ENCODE data around the gene UBALD1. TPM values are rescaled to one million over a fixed set of nuclear protein-coding genes. Genes with fewer than 3 reads are reported as not detected.

The UBALD1 gene
- total RNA-seq, 2 donors from 2014 or later: 46.8 to 49.6 TPM

DNA sequence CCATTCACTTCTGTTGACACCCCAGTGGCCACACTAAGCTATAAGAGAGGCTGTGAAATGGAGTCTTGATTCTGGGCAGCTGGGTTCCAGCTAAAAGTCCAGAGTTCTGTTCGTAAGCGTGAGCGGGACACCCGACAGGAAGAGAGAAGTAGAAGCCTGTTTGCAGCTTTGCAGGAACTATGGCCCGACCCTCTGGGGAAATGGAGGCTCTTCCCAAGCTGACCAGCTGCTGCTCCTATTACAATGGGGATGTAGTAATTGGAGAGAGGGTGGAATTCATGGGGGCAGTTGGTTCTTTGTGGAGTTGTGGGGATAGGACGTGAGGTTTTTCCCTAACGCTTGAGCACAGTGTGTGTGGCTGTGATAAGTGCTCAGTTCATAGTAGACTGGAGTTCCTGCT is 28.4 kb downstream of the UBALD1 start:
- H3K4me1 ChIP-seq (ENCODE audit: control insufficient read depth, insufficient read depth, low read length): no peaks in the 10 kb centered on the region
- no peak overlapping the region for H3K4me3 ChIP-seq (ENCODE audit: low read length)
- peaks cover 4% of the 10 kb centered on the region for H3K4me1 Mint-ChIP-seq
- no peak overlapping the region for H3K27ac Mint-ChIP-seq
- no peaks in the 10 kb centered on the region for H3K36me3 ChIP-seq (ENCODE audit: control insufficient read depth, insufficient read depth, low read length)
- peaks cover 6% of the 10 kb centered on the region for H3K27me3 Mint-ChIP-seq (ENCODE audit: insufficient read depth)
- H3K9me3 ChIP-seq (ENCODE audit: control insufficient read depth, low read length): peaks cover 10% of the 10 kb centered on the region
- no peak overlapping the region for H3K4me3 Mint-ChIP-seq
- peaks cover 16% of the 10 kb centered on the region for H3K9me3 Mint-ChIP-seq
- no peaks in the 10 kb centered on the region for H3K27me3 ChIP-seq (ENCODE audit: control insufficient read depth, insufficient read depth, low read length, poor library complexity, severe bottlenecking)
- peak overlapping the region; percentile 30 for H3K27ac ChIP-seq (ENCODE audit: low read depth, low read length)
- H3K9ac ChIP-seq (ENCODE audit: extremely low read depth, low read length, poor library complexity, severe bottlenecking): no peak overlapping the region
- peak; percentile 40 for DNase-seq
- TF ChIP-seq, protein P1, sequence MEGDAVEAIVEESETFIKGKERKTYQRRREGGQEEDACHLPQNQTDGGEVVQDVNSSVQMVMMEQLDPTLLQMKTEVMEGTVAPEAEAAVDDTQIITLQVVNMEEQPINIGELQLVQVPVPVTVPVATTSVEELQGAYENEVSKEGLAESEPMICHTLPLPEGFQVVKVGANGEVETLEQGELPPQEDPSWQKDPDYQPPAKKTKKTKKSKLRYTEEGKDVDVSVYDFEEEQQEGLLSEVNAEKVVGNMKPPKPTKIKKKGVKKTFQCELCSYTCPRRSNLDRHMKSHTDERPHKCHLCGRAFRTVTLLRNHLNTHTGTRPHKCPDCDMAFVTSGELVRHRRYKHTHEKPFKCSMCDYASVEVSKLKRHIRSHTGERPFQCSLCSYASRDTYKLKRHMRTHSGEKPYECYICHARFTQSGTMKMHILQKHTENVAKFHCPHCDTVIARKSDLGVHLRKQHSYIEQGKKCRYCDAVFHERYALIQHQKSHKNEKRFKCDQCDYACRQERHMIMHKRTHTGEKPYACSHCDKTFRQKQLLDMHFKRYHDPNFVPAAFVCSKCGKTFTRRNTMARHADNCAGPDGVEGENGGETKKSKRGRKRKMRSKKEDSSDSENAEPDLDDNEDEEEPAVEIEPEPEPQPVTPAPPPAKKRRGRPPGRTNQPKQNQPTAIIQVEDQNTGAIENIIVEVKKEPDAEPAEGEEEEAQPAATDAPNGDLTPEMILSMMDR (conservative IDR thresholded peaks at IDR 0.05): no peak
- no peaks in the 10 kb centered on the region for H3K36me3 Mint-ChIP-seq (ENCODE audit: low read depth)
- WGBS, 2 experiments (ENCODE audit: insufficient coverage in 1 of 2, insufficient read length in 1 of 2): 94 to 95% methylated on average over 4 to 7 of the region's 7 CpGs

- TF ChIP-seq, protein P1 (conservative IDR thresholded peaks at IDR 0.05): no peak
- H3K27ac ChIP-seq (ENCODE audit: low read depth, low read length): no peak overlapping the region
- H3K4me3 ChIP-seq (ENCODE audit: low read length): no peak overlapping the region
- no peaks in the 10 kb centered on the region for H3K27me3 ChIP-seq (ENCODE audit: control insufficient read depth, insufficient read depth, low read length, poor library complexity, severe bottlenecking)
- Mint-ChIP-seq H3K27me3 (ENCODE audit: insufficient read depth) (peaks cover 4% of the 10 kb centered on the region), H3K4me1 (peaks cover 4% of the 10 kb centered on the region), H3K36me3 (ENCODE audit: low read depth) (no peaks in the 10 kb centered on the region), H3K4me3 (no peak overlapping the region), H3K27ac (no peak overlapping the region), H3K9me3 (peaks cover 13% of the 10 kb centered on the region)
- H3K36me3 ChIP-seq (ENCODE audit: control insufficient read depth, insufficient read depth, low read length): no peaks in the 10 kb centered on the region
- H3K9me3 ChIP-seq (ENCODE audit: control insufficient read depth, low read length): peaks cover 10% of the 10 kb centered on the region
- no peaks in the 10 kb centered on the region for H3K4me1 ChIP-seq (ENCODE audit: control insufficient read depth, insufficient read depth, low read length)
- 94 to 100% methylated on average over 3 to 4 of the region's 4 CpGs for WGBS, 2 experiments (ENCODE audit: insufficient coverage in 1 of 2, insufficient read length in 1 of 2)
- peak; percentile 26 for DNase-seq
- H3K9ac ChIP-seq (ENCODE audit: extremely low read depth, low read length, poor library complexity, severe bottlenecking): no peak overlapping the region
Measured at GRCh38 chr16:4583906-4584305, 30.8 kb downstream of the UBALD1 start.

GRCh38 chr16:4580250-4580649 is 34.4 kb downstream of the UBALD1 start:
- no peaks in the 10 kb centered on the region for H3K4me1 Mint-ChIP-seq
- TF ChIP-seq, protein P1 (conservative IDR thresholded peaks at IDR 0.05): no peak
- H3K4me3 Mint-ChIP-seq: no peak overlapping the region
- no peaks in the 10 kb centered on the region for H3K36me3 ChIP-seq (ENCODE audit: control insufficient read depth, insufficient read depth, low read length)
- H3K36me3 Mint-ChIP-seq (ENCODE audit: low read depth): no peaks in the 10 kb centered on the region
- no peaks in the 10 kb centered on the region for H3K27me3 Mint-ChIP-seq (ENCODE audit: insufficient read depth)
- no peak for DNase-seq
- H3K4me3 ChIP-seq (ENCODE audit: low read length): no peak overlapping the region
- no peak overlapping the region for H3K27ac Mint-ChIP-seq
- WGBS, 2 experiments (ENCODE audit: insufficient coverage in 1 of 2, insufficient read length in 1 of 2): 80 to 100% methylated on average over 1 to 5 of the region's 6 CpGs
- no peaks in the 10 kb centered on the region for H3K27me3 ChIP-seq (ENCODE audit: control insufficient read depth, insufficient read depth, low read length, poor library complexity, severe bottlenecking)
- no peaks in the 10 kb centered on the region for H3K9me3 ChIP-seq (ENCODE audit: control insufficient read depth, low read length)
- H3K27ac ChIP-seq (ENCODE audit: low read depth, low read length): no peak overlapping the region
- H3K4me1 ChIP-seq (ENCODE audit: control insufficient read depth, insufficient read depth, low read length): no peaks in the 10 kb centered on the region
- H3K9me3 Mint-ChIP-seq: no peaks in the 10 kb centered on the region
- no peak overlapping the region for H3K9ac ChIP-seq (ENCODE audit: extremely low read depth, low read length, poor library complexity, severe bottlenecking)

Data from endodermal cell (in vitro differentiated cells).